HG03135 (cell line): ENCODE data around the gene MAB21L1.

Source experiments
- ATAC-seq: cut with Tn5 transposase; IDR thresholded peaks from one replicate; pipeline ENCODE4 v1.9.1; 2021; ENCODE audit warnings: mild to moderate bottlenecking, moderate library complexity; ENCODE audit not compliant: unreplicated experiment

Gene MAB21L1

DNA sequence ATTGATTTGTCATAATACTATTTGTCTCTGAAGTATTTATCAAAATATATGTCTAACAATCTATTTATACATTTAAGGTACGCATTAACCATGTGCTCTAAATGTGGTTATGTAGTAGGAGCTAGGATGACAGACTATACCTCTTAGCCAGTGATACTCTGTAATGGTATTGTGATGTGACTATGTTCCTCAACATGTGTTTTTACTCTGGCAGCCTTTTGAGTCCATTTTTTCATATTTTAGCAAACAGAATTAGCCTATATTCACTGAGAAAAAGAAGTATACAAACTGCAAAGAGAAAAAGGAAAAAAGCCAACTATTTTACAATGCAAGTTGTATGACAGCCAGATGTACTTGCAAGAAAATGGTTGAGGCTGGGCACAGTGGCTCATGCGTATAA is 26.7 kb downstream of the MAB21L1 start:
- no peak for ATAC-seq

DNA sequence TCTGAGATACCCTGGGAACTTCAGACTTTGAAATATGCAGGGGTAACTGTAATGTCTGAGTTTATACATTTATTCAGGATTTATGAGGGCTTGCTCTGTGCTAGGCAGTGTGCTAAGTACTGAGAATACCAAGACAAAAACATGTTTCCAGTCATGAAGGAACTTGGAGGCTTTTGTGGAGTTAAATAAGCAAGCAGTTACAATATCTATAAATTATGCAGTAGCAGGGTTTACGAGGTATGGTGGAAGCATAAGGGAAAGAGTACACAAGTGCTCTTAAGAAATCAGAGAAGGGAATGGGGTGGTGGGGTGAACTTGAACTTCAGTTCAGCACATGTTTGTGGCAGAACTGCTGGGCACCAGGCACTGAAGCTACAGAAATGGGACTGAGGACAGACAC is 28.0 kb downstream of the MAB21L1 start:
- ATAC-seq: no peak
